NOMO-1 treated with dmso at 0.1 percent for 144 hours (cell line): ENCODE results near the gene TTC22.

Experiments used
- DNase-seq: peaks from one replicate; lab custom pipeline; 2025; ENCODE audit not compliant: unreplicated experiment; lab: John Stamatoyannopoulos, UW

The TTC22 gene

DNA sequence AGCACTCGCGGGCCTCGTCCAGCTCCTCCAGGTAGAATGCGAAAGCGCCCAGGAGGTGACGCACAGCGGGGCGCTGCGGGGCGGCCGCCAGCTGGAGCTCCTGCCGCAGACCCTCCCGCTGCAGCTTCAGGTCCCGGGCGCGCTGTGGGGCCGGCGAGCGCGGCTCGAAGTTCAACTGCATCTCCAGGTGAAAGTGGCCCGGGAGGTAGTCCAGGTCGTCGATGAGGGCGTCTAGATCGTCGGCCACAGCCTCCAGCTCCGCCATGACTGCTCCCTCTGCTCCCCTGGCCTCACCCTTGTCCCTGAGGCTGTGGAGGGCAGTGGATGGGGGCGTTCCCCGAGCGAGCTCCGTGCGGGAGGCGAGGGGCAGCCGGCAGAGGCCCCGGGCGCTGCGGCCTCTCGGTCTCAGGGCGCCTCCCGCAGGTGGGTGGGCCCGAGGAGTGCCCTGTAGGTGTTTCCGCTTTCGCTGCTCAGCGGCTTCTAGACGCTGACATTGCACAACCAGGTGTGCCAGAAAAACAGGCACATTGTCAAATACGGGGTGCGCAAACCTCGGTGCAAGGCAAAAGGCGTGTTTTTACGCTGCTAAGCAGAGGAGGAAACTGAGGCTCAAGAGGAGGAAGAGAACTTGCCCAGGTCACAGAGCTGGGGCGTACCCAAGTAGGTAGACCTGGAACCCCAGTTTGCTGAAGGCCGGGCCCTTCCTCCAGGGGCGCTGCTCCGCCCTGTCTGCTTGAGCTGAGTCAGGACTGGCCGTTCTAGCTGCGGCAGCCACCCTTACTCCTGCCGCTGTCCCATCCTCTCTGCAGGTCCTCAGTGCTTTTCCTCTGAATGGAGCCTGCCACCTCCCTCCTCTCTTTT, at the start of gene TTC22:
Gene TTC22 (minus strand): TSS at position 425 of the 861 bp plus-strand sequence. CDS start 160 bp downstream, at position 265.
- peak; percentile 73 for DNase-seq

DNA sequence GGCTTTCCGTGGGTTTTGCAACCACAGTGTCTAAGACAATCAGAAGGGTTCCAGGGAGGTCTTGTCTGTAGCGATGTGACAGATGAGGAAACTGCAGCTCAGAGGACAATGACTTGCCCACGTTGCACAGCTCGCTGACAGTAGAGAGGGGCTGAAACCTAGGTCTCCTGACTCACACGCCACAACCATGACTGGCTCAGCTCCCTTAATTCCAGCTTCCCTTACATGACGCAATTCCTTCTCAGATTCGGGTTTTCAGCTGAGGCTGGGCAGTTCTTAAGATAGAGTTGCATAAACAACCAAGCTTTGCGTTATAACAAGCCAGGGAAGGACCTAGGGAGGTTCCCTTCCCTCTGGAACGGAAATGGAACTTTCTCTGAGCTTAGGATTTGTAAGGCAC, 49.6 kb upstream of the TTC22 start:
- no peak for DNase-seq

DNA sequence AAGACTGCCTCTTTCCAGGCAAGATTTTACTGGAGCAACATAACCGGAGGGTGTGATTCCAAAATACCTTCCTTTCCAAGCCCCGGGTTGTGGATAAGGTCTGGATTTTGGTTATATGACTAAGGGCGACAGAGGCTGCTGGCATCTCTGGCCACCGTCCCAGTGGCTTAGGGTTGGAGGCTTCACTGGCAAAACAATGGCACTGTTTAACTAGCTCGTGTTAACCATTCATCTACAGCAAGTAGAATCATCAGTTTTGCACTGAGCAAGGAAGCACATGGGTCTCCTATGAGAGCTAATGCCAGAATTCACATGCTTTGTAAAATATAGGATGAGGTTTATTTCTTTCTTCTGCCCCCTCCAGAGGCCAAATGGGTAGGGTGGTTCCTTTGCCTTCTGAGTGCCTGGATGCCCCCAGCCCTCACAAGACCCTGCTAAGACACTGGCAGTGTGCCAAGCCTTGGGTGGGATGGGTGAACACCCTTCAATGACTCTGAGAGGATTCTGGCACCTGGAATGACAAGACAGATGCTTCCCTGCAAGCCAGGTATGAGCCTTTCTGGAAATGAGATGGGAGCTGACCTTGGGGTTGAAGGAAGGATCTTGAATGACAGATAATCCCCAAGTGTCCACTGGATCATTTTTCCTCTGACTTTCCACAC, 49.1 kb upstream of the TTC22 start:
- no peak for DNase-seq

DNA sequence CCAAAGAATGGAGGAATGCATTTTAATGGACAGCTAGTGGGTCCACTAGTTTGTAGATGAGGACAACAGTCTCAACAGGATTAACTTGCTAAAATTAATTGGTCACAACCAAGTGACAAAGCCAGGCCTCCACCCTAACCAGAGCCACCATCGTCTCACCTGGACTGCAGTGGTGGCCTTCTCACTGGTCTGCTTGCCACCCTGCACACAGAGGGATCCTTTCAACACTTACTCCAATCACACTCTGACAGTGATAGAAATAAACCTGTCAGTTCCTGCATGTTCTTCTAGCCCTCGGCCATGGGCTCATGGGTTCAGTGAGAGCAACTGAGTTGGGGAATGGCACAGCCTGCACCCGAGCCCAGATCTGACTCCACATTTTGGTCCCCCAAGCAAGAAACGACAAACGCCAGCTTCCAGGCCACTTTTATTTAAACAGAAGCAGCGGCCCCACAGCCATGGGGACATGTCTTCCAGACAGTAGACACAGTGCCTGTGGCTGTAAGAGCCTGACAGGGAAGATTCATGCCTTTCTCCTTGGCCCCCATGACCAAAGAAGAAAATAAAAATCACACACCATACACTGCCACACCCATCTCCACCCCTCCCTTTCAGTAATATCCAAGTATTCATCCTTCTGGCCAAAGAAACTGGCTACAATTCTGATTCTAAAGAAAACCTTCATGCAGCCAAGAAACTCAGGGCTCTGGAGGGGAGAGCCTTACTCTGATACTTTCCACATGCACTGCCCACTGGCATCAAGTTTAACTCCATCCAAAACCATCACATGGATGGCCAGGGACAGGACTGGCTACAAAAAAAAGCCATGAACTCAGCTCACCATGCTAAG, 48.3 kb upstream of the TTC22 start:
- DNase-seq = no peak

DNA sequence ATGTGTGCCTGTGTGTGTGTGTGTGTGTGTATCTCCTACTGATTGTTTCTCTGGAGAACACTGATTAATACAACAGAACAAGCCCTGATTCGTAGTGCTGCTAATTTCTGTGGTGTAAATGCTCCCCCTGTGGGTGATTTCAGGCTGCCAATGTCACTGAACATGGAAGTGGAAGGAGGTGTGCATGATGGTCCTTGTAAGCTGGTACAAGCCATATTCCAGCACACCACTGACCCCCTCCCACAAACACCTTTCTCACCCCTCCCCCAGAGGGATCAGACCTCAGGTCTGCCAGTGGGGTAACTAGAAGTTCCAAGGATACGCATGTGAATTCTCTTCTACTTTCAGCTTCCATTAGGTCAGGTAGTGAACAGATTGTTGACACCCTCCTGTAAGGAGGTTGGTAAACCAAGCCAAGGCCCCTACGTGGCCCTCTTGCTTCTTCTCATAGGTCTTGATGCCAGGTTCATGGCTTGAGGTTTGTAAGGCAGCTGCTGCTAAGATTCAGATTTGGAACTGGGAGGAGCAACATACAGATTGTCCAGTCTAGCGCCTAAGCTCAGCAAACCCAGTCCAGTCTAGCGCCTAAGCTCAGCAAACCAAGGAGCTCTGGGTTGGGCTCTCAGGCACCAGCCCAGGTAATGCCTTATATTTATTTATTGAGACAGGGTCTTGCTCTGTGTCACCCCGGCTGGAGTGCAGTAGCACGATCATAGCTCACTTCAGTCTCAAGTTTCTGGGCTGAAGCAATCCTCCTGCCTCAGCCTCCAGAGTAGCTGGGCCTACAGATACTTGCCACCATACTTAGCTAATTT, 47.2 kb upstream of the TTC22 start:
- no peak for DNase-seq

DNA sequence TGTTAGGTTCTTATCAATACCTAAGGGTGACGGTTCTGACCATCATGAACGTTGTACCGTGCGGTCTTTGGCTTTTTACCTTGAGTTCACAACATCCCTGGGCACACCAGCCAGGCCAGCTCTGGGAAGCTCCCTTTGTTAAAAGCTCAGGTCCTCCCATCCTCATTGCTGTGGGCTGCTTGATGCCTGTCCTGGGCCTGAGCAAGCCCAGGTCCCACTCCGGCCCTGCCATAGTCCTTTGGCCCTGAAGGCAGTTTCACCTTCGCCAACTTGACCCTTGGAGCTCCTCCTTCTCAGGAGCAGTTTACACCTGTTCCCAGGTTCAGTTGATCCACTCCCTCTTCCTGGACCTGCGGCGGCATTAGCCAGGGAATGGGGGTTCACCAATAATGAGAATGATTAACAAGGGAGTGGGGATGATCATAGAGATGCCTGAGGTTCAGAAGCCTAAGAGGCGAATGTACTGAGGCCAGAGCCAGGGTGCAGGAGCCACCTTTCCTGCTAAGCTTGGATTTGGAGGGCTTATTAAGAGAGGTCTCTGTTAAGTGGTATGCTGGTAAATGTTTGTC, 45.7 kb upstream of the TTC22 start:
- no peak for DNase-seq

DNA sequence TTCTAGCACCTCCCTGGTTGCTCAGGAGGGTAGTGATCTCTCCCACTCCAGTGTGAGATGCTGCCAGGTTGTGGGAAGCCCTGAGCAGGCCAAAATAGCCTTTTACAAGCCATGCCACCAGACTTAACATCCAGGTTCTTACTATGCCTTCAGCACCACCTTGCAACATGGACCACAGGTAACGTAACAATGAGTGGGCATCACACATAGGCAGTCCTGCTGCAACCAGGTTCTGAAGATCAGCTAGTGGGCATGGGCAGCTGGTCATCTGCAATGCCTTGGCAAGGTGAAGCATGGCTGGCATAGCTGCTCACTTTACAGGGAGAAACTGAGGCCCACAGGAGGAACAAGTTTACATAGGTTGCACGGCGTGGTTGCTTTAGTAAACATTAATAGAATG, 45.2 kb upstream of the TTC22 start:
- no peak for DNase-seq

DNA sequence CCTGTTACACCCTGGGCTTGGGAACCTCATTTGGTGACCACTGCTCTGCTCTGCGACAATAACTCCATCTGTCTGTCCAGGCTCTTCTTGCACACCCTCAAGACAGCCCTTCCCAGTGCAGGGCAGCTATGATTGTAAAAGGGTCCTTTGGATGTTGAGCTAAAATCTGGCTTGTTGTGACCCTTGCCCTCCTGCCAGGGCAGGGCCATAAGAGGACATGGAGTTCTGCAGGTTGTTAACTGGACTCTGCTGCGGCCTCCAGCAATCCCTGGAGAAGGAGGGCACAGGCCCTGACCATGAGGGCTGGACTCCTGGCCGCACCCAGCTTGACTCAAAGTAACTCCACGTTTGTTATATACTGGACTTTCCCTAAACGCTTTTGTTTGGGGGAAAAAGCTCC, 44.6 kb upstream of the TTC22 start:
- no peak for DNase-seq

DNA sequence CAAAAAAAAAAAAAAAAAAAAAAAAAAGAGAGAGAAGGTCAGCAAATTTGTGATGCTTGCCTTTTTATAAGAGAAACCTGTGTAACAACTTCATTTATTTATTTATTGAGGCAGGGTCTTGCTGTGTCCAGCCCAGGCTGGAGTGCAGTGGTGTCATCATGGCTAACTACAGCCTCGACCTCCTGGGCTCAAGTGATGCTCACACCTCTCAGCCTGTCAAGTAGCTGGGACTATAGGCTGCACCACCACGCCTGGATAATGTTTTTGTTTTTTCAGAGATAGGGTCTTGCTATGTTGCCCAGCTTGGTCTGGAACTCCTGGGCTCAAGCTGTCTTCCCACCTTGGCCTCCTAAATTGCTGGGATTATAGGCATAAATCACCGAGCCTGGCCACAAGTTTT, 43.4 kb upstream of the TTC22 start:
- DNase-seq = no peak

DNA sequence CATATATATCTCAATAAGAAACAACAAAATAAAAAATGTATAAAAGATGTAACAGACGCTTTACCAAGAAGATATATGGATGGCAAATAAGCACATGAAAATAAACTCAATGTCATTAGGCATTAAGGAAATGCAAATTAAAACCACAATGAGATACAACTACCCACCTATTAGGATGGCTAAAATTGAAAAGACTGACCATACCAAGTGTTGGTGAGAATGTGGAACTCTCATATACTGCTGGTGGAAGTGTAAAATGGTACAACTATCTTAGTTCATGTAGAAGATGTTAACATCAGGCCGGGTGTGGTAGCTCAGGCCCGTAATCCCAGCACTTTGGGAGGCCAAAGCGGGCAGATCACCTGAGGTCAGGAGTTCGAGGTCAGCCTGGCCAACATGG, 42.3 kb upstream of the TTC22 start:
- no peak for DNase-seq

DNA sequence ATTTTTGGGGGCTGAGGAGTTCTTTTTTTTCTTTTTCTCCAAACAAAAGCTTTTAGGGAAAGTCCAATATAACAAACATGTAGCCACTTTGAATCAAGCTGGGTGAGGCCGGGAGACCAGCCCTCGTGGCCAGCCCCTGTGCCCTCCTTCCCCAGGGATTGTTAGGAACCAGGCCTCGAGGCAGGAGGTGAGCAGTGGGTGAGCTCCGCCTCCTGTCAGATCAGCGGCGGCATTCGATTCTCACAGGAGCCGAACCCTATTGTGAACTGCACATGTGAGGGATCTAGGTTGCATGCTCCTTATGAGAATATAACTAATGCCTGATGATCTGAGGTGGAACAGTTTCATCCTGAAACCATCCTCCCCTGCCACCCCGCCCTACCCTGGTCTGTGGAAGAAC, 41.8 kb upstream of the TTC22 start:
- no peak for DNase-seq

DNA sequence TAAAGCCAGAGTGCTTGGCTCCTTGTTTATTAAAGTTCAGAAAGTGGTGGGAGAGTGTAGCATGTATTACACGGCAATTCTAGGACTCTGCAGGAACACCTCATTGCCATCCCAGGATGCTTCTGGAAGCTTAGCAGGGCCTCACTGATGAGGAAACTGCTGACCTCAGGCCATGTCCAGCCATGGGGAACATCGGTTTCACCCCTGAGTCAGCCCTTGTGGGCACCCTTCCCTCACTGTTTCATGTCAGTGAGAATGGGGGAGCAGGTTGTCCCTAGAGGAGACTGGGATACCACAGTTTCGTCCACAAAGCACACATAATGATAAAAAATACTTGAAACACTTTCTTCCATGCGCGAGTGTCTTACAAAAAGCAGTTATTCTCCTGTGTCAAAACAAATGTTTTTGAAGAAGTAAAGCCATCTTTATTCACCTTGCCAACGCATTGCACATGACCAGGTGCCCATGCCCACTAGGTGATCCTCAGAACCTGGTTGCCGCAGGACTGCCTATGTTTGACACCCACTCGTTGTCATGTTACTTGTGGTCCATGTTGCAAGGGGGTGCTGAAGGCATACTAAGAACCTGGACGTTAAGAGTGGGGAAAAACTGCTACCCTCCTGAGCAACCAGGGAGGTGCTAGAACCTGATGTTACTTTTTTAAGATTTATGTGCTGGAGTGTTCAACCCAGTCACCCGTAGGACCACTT, 41.2 kb upstream of the TTC22 start:
- DNase-seq = no peak

DNA sequence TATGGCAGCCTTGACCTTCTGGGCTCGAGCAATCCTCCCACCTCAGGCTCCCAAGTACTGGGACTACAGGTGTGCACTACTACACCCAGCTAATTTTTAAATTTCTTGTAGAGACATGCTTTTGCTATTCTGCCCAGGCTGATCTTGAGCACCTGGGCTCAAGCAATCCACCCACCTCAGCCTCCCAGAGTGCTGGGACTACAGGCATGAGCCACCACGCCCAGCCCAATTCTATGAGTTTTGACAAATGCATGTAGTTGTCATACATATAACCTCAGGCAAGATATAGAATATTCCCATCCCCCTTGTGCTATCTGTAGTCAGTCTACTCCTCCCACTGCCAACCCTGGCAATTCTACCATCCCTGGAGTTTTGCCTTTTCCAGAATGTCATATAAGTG, 38.7 kb upstream of the TTC22 start:
- DNase-seq = no peak

DNA sequence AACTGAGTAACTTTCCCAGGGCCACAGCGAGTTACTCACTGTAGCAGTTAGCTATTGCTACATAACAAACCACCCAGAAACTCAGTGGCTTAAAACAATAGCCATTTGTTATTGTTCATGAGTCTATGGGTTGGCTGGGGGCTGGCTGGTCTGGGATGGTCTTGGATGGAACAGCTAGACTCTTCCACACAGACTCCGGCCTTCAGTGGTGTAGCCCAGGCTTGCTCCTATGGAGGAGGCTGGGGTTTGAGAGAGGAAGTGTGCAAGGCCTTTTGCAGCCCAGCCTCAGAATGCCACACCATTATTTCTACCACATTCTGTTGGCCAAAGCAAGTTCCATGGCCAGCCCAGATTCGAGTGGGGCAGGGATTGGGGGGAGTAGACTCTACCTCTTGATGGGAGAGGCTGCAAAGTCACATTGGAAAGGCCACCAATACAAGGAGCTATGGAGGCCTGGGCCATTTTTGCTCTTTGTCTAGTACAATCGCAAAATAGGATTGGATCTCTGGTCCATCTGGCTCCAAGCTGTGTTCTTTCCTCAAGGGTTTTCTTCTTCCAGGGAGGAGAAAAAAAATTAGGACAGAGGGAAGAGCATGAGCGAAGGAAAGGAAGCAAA, 37.5 kb upstream of the TTC22 start:
- DNase-seq = no peak

DNA sequence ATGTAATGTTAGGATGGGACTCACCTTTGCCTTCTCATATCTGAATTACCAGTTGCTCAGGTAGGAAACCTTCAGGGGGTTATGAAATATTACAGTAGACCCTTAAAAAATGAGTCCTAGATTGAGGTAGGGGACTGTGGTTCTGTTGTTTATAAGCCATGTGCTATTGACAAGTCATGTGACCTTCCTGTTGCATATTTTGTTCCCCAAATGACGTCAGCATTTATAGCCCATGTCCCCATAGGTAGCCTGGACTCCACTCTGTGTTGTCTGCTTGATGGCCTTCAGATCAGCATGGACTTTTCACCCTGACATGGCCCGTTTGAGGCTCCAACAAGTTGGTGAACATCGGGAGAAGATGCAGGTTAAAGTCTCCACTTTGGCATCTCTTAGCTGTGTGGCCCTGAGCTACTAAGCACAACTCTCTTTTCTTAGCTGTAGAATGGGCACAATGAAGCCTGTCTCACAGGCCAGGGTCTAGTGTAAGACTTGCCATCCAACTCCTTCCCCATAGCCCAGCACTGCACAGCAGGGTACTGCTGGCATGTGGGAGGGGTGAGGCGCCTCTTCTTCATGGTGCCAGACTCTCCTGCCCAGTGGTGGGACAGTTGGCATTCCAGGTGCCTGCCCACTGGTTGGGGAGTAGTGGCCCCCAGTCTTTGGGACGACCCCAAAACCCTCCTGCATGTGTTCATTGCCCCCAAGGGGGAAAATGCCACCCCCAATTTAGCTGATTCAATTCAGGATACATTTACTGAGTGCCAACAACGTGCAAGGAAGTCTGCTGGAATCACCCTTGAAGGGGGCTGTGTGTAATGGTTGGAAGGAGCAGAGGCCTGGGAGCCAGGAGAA, 36.1 kb upstream of the TTC22 start:
- DNase-seq = no peak

DNA sequence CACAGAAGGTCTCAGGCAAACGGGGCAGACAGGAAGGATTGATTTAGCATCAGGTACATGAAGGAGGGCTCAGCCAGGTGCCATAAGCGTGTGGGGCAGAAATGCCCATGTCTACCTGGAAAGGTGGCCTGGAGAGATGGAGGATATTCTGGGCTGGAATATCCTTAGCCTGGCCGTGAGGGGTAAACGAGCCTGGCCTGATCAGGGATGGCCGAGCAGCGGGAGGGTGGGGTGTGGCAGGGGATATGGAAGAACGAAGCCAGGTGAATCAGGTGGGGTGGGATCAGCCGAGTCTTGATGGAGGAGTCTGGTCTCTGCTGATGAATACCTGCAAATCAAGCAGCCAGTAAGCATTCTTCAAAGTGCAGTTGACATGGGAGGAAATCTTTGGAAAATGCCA, 35.5 kb upstream of the TTC22 start:
- no peak for DNase-seq

DNA sequence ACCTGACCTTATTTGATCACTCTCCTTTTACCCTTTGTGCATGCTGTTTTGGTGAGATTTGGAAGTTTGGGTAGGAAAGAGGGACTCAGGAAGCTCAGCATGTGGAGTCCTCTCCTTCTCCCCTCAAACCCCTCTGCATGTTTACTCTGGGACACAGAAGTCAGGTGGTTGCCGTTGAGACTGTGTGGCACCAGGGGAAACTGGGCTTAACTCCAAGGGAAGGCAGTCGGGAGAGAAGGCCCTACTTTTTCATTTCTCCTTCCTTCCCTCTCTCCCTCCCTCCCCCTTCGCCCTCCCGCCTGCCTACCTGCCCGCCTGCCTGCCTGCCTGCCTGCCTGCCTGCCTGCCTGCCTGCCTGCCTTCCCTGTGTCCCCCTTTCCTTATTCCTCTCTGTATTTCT, 34.8 kb upstream of the TTC22 start:
- DNase-seq = no peak

DNA sequence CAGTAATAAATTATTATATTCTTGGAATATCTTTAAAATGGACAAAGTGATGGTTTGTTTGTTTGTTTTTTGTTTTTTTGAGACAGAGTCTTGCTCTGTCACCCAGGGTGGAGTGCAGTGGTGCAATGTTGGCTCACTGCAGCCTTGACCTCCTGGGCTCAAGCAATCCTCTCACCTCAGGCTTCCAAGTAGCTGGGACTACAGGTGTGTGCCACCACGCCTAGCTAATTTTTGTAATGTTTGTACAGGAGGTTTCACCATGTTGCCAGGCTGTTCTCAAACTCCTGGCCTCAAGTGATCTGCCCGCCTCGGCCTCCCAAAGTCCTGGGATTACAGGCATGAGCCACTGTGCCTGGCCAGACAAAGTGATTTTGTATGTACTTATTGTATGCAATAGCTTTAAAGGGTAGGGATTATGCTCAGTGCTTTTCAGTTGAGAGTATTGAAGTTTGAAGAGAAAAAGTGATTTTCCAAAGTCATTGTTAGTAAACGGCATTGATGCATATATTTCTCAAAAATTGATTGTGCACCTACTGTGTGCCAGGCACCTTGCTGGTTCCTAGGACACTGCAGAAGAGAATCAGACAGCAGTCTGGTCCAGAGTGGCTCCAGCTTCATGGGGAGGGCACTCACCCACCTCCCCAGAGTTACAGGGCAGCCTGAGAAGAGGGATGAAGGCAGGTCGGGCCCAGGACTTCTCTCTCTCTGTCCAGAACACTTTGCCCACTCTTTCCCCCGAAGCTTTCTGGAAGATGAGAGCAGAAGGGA, 34.2 kb upstream of the TTC22 start:
- no peak for DNase-seq
